T-helper 2 cell treated with Interferon-gamma antibody and Interleukin-4, amounts not matched to agents 5 μg/mL and 100 μg/mL, for 36 hours (primary cell): ENCODE measurements around the gene SYTL4.

ENCODE experiments used
- DNase-seq: peaks from one replicate; pipeline ENCODE4 v3.0.0; 2021; ENCODE audit warnings: low spot score
- H3K27ac Mint-ChIP-seq: one replicate; pipeline ENCODE4 v1.8.0; 2021; ENCODE audit warnings: mild to moderate bottlenecking, mixed read lengths
- H3K27me3 Mint-ChIP-seq: one replicate; pipeline ENCODE4 v1.8.0; 2021; ENCODE audit warnings: low read depth, mixed read lengths
- H3K36me3 Mint-ChIP-seq: one replicate; pipeline ENCODE4 v1.8.0; 2021; ENCODE audit warnings: low read depth, mixed read lengths
- H3K4me1 Mint-ChIP-seq: one replicate; pipeline ENCODE4 v1.8.0; 2021; ENCODE audit warnings: low read depth, mixed read lengths
- H3K4me3 Mint-ChIP-seq: one replicate; pipeline ENCODE4 v1.8.0; 2022; ENCODE audit warnings: mild to moderate bottlenecking, moderate library complexity, mixed read lengths
- H3K9me3 Mint-ChIP-seq: one replicate; pipeline ENCODE4 v1.8.0; 2021; ENCODE audit warnings: mixed read lengths

SYTL4 gene

DNA sequence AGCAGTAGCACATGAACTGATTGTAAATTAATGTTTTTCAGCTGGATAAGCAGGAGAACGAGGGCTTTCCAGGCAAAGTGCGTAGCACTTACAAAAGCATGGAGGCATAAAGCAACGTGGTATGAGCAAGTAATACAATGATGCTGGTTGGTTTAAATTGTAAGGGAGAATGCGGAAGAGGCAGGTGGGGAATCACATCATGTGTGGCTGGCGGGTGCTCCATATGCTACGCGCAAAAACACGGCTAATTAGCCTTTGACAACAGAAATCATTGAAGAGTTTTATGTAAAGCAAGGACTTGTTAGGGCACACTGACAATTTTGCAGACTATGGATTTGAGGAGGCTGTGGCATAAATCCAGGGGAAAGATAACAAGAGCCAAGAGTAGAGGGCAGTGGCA lies 14.6 kb downstream of the SYTL4 start:
- no peaks in the 10 kb centered on the region for H3K27me3 Mint-ChIP-seq
- DNase-seq, result no peak
- H3K4me3 Mint-ChIP-seq, result no peak overlapping the region
- no peak overlapping the region for H3K27ac Mint-ChIP-seq
- no peaks in the 10 kb centered on the region for H3K36me3 Mint-ChIP-seq
- H3K4me1 Mint-ChIP-seq, result no peaks in the 10 kb centered on the region
- no peaks in the 10 kb centered on the region for H3K9me3 Mint-ChIP-seq

DNA sequence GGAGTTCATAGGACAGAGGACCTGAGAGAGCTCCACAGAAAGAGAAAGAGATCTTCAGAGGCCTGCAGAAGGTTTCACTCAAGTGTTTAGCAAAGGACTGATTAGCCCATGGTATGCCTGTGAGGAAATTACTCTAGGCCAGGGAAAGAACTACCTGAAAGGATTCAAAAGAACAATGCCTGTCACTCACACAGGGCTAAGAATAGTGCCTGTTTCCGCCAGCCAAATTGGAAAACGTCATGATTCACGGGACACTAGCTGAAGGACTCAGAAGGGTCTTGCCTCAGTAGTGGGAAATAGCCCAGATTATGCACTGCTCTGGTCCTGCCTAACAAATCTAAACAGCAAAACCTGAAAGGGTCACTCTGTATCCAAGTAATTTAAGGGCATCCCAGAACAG lies 21.1 kb downstream of the SYTL4 start:
- H3K4me3 Mint-ChIP-seq, result no peak overlapping the region
- no peaks in the 10 kb centered on the region for H3K36me3 Mint-ChIP-seq
- no peaks in the 10 kb centered on the region for H3K9me3 Mint-ChIP-seq
- H3K4me1 Mint-ChIP-seq, result no peaks in the 10 kb centered on the region
- no peak for DNase-seq
- H3K27ac Mint-ChIP-seq, result no peak overlapping the region
- H3K27me3 Mint-ChIP-seq, result peaks cover 8% of the 10 kb centered on the region

- no peak overlapping the region for H3K27ac Mint-ChIP-seq
- peaks cover 11% of the 10 kb centered on the region for H3K27me3 Mint-ChIP-seq
- no peak overlapping the region for H3K4me3 Mint-ChIP-seq
- no peak for DNase-seq
- H3K9me3 Mint-ChIP-seq, result no peaks in the 10 kb centered on the region
- no peaks in the 10 kb centered on the region for H3K36me3 Mint-ChIP-seq
- H3K4me1 Mint-ChIP-seq, result no peaks in the 10 kb centered on the region
These were observed 27.2 kb downstream of the SYTL4 start for GRCh38 chrX:100704581-100705203.

GRCh38 chrX:100700809-100701208 lies 31.1 kb downstream of the SYTL4 start:
- Mint-ChIP-seq H3K4me3 (no peak overlapping the region), H3K4me1 (no peaks in the 10 kb centered on the region), H3K27me3 (peaks cover 15% of the 10 kb centered on the region), H3K9me3 (no peaks in the 10 kb centered on the region), H3K36me3 (no peaks in the 10 kb centered on the region), H3K27ac (no peak overlapping the region)
- DNase-seq, result no peak

GRCh38 chrX:100698551-100698950 lies 33.4 kb downstream of the SYTL4 start:
- peaks cover 13% of the 10 kb centered on the region for H3K27me3 Mint-ChIP-seq
- no peak overlapping the region for H3K27ac Mint-ChIP-seq
- no peaks in the 10 kb centered on the region for H3K4me1 Mint-ChIP-seq
- no peaks in the 10 kb centered on the region for H3K9me3 Mint-ChIP-seq
- H3K4me3 Mint-ChIP-seq, result no peak overlapping the region
- DNase-seq, result no peak
- no peaks in the 10 kb centered on the region for H3K36me3 Mint-ChIP-seq

GRCh38 chrX:100696699-100697351 lies 35.1 kb downstream of the SYTL4 start:
- no peak for DNase-seq
- Mint-ChIP-seq H3K27ac (no peak overlapping the region), H3K9me3 (no peaks in the 10 kb centered on the region), H3K36me3 (no peaks in the 10 kb centered on the region), H3K4me1 (no peaks in the 10 kb centered on the region), H3K27me3 (peaks cover 12% of the 10 kb centered on the region), H3K4me3 (no peak overlapping the region)

- no peak for DNase-seq
- peaks cover 12% of the 10 kb centered on the region for H3K27me3 Mint-ChIP-seq
- H3K4me3 Mint-ChIP-seq, result no peak overlapping the region
- H3K36me3 Mint-ChIP-seq, result no peaks in the 10 kb centered on the region
- no peak overlapping the region for H3K27ac Mint-ChIP-seq
- no peaks in the 10 kb centered on the region for H3K9me3 Mint-ChIP-seq
- H3K4me1 Mint-ChIP-seq, result no peaks in the 10 kb centered on the region
These were observed 35.9 kb downstream of the SYTL4 start for GRCh38 chrX:100695991-100696390.

GRCh38 chrX:100695302-100695701 lies 36.6 kb downstream of the SYTL4 start:
- Mint-ChIP-seq H3K4me1 (no peaks in the 10 kb centered on the region), H3K36me3 (no peaks in the 10 kb centered on the region), H3K27me3 (peaks cover 12% of the 10 kb centered on the region), H3K4me3 (no peak overlapping the region), H3K27ac (no peak overlapping the region), H3K9me3 (no peaks in the 10 kb centered on the region)
- no peak for DNase-seq

GRCh38 chrX:100687546-100687945 lies 44.4 kb downstream of the SYTL4 start:
- Mint-ChIP-seq H3K9me3 (no peaks in the 10 kb centered on the region), H3K27ac (no peak overlapping the region), H3K4me3 (no peak overlapping the region), H3K27me3 (peaks cover 2% of the 10 kb centered on the region), H3K4me1 (peaks cover 5% of the 10 kb centered on the region), H3K36me3 (no peaks in the 10 kb centered on the region)
- no peak for DNase-seq

GRCh38 chrX:100687128-100687527 lies 44.8 kb downstream of the SYTL4 start:
- H3K9me3 Mint-ChIP-seq, result no peaks in the 10 kb centered on the region
- H3K36me3 Mint-ChIP-seq, result no peaks in the 10 kb centered on the region
- DNase-seq, result no peak
- peaks cover 2% of the 10 kb centered on the region for H3K27me3 Mint-ChIP-seq
- H3K27ac Mint-ChIP-seq, result no peak overlapping the region
- peaks cover 5% of the 10 kb centered on the region for H3K4me1 Mint-ChIP-seq
- H3K4me3 Mint-ChIP-seq, result no peak overlapping the region

- Mint-ChIP-seq H3K9me3 (no peaks in the 10 kb centered on the region), H3K27ac (no peak overlapping the region), H3K4me3 (no peak overlapping the region), H3K27me3 (no peaks in the 10 kb centered on the region), H3K36me3 (no peaks in the 10 kb centered on the region), H3K4me1 (peaks cover 5% of the 10 kb centered on the region)
- no peak for DNase-seq
These were observed 46.0 kb downstream of the SYTL4 start for GRCh38 chrX:100685997-100686305.

DNA sequence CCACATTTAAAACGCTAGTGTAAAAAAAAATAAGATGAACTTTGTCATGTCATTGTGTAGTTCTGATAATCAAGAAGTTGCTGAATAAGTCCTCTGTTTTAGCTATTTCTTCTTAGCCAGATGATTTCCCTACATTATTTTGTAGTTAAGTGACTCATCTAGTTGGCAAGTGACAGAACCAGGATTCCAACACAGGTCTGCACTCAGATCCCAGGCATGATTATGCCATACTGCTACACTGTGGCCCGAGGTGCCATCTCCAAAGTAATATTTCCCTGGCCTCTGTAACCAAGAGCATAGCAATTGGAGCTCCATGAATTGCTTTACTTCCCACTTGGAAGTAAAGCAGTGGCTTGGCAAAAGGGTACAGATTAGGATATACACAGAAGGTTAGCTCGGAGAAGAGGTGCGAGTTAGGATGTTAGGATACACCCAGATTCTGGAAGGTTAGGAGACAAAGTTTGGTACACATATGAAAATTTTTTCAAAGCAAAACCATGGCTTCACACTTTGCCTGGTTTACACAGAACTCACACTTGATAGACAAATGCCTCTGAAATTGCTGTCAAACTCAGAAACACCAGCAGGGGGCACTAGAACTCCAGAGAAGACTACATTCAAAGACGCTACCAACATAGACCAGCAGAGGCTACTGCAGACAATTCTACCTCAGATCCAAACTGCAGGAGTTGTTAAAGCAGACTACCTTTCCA lies 46.5 kb downstream of the SYTL4 start:
- Mint-ChIP-seq H3K9me3 (no peaks in the 10 kb centered on the region), H3K4me1 (peaks cover 5% of the 10 kb centered on the region), H3K36me3 (no peaks in the 10 kb centered on the region), H3K4me3 (no peak overlapping the region), H3K27me3 (no peaks in the 10 kb centered on the region), H3K27ac (no peak overlapping the region)
- peak; percentile 39 for DNase-seq

- H3K27ac Mint-ChIP-seq, result no peak overlapping the region
- peaks cover 5% of the 10 kb centered on the region for H3K4me1 Mint-ChIP-seq
- no peaks in the 10 kb centered on the region for H3K36me3 Mint-ChIP-seq
- no peak overlapping the region for H3K4me3 Mint-ChIP-seq
- no peaks in the 10 kb centered on the region for H3K27me3 Mint-ChIP-seq
- no peaks in the 10 kb centered on the region for H3K9me3 Mint-ChIP-seq
- no peak for DNase-seq
These were observed 49.0 kb downstream of the SYTL4 start for GRCh38 chrX:100682939-100683338.

- Mint-ChIP-seq H3K9me3 (no peaks in the 10 kb centered on the region), H3K4me3 (no peak overlapping the region), H3K36me3 (no peaks in the 10 kb centered on the region), H3K4me1 (no peaks in the 10 kb centered on the region), H3K27ac (no peak overlapping the region), H3K27me3 (no peaks in the 10 kb centered on the region)
- no peak for DNase-seq
These were observed 50.3 kb downstream of the SYTL4 start for GRCh38 chrX:100681599-100681998.
